Heart left ventricle (tissue), 13 donors: Measurements from ENCODE around the gene CCNYL1.

Experiments used
- CTCF ChIP-seq, 12 donors: fragments of 200-600 bp; sonication (generic) in 4 of 12; IDR thresholded peaks; one replicate each; pipeline versions ENCODE4 v1.5.0 to v1.8.0; 2018 to 2022; ENCODE audit warnings: antibody characterized with exemption in 12 of 12, mild to moderate bottlenecking in 5 of 12
- POLR2A ChIP-seq, 2 donors: fragments of 450-650 bp; IDR thresholded peaks; one replicate each; pipeline ENCODE4 v1.6.1; 2017; ENCODE audit warnings: antibody characterized with exemption in 2 of 2, mild to moderate bottlenecking in 2 of 2, moderate library complexity in 2 of 2
- donor health status: ischemic (EF 13 %, LVEDD 7.1; RV severe dilation, severe dysfunction).
- donor health status: DM: no; HTN: yes; CAD: no.
- donor health status: DM: no; HTN: no; CAD: no.
- donor health status: ischemic (EF 25% LVEDD 6.9; RV normal size, moderate dysfunction).
- donor health status: ischemic (EF 25% LVEDD 5.7; RV mildly dilated, moderate dysfunction).
- donor health status: ischemic (EF 35%, LVEDD 5.7; RV mildly dilated, moderate dysfunction).
- donor health status: nonischemic (EF 11% LVEDD 7.7; RV severe dilation, severe dysfunction).
- donor health status: DM: yes; HTN: yes; CAD: no.
- donor health status: PGD.
- donor health status: ischemic (EF 29% LVEDD 5.4; RV normal size, mild dysfunction).
- donor health status: nonischemic (EF 23%, LVEDD 6.1; RV moderate dilation, normal function).

- TF ChIP-seq CTCF (IDR thresholded peaks at IDR 0.05) (no peak), POLR2A (IDR thresholded peaks at IDR 0.05) (no peak)
These were observed 89.8 kb downstream of the CCNYL1 start for GRCh38 chr2:207801259-207801658.
